ENCODE results near the gene C1orf56.

Gene C1orf56

GRCh38 chr1:151058692-151059091 is 11.1 kb downstream of the C1orf56 start:
- ChIA-PET POLR2A (ENCODE audit: low non-redundant PET) (interaction anchor here (1.1 kb wide), 1 partner anchor 11 kb away, joined by 7 read pairs; the partner anchor contains the start of gene C1orf56), CTCF (interaction anchor here (0.6 to 1.9 kb wide), 9 partner anchors 11 to 363 kb away, joined by 3 to 8 read pairs (median 3); partner anchors contain the start of genes C1orf56 and MINDY1)
- no peak for TF ChIP-seq CTCF (conservative IDR thresholded peaks at IDR 0.05; ENCODE audit: low read depth)
- DNase-seq (ENCODE audit: low spot score) = peak; percentile 88
- H3K27ac ChIP-seq = peak overlapping the region; percentile 88

DNA sequence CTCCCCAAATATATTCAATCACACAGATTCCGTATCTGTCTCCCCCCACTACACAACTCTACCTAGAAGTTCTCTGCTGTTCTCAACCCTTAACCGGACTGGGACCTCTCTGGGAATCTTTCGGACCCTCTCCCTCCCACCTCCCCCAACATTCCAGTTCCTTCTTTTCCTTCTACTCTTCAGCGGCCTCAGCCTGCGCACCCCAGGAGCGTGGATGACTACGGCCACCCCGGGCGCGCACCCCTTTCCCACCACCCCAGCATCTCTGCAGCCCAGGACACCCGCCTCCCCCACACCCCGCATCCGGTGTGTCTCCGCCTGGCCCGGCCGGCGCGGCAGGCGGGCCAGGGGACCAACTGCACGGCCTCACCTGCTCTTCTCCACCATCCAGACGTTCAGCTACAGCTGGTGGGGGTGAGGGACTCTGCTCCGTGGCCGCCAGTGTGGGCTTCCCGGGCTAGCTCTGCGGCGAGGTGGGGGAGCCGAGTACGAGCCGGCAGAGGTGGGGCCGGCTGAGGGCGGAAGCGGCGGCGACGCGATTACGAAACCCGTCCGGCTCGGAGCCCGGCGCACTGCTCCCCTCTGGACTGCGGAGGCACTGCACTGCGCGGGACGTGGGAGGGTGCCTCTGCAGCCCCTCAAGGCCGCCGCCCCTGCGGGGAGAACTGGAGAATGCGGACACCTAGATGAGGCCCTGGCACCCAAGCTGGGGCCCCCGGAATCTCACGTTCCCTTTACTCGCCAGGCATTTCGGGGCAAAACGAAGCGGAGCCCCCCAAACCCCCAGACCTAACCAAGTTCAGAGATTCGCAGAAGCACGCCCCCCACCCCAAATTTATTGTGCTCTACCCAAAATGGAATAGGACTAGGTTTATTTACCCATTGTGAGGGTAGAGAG is 11.8 kb downstream of the C1orf56 start, which contains the start of gene CDC42SE1:
TSS of gene CDC42SE1 (minus strand) at position 514 of the 898 bp plus-strand sequence. CDS start 3,892 bp downstream, outside the sequence.
- H3K27ac ChIP-seq = peak within 1 kb of the TSS; percentile 88
- ChIA-PET POLR2A (ENCODE audit: low non-redundant PET) (interaction anchor here (1.1 kb wide), 1 partner anchor 11 kb away, joined by 7 read pairs; the partner anchor contains the start of gene C1orf56), CTCF (interaction anchor here (0.6 to 1.9 kb wide), 9 partner anchors 11 to 363 kb away, joined by 3 to 8 read pairs (median 4); partner anchors contain the start of genes C1orf56 and GABPB2)
- DNase-seq (ENCODE audit: low spot score) = peak; percentile 85
- peak; percentile 88 for TF ChIP-seq CTCF (conservative IDR thresholded peaks at IDR 0.05; ENCODE audit: low read depth)

DNA sequence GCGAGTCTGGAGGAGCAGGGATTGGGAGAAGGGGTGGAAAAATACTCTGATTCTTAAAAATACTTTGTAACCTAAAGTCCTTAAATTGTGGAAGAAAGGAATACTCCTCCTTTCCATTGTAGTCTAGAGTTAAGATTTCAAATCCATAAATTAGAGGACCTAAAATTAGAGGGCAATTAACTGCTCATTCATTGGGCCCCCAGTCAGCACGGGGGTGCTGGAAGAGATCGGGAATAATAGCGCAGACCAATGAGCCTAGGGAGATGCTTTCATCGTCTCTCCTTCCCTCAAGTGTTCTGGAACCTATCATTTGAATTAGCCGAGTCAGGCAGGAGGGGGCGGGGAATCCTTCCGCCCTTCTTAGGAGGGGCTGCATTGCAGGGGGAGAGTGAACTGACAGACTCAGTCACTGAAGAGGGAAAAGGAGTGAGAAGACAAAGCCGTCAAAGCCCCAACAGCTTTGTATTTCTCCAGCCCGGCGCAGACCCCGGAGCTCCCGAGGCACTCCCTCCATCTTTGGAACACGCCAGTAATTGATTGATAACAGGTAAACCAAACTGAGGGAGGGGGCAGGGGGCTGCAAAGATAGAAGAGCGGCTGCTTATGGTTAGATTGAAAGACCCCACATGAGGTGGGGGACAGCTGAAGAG is 12.6 kb downstream of the C1orf56 start, which contains the start of gene MLLT11:
TSS of gene MLLT11 (plus strand) at position 391 of the 650 bp plus-strand sequence. CDS start 6,828 bp downstream, outside the sequence.
- peak within 1 kb of the TSS; percentile 88 for H3K27ac ChIP-seq
- DNase-seq (ENCODE audit: low spot score) = peak; percentile 62
- ChIA-PET CTCF (interaction anchor here (0.8 to 1.9 kb wide), 4 partner anchors 11 to 54 kb away, joined by 4 to 8 read pairs (median 6); partner anchors contain the start of genes C1orf56 and GABPB2), POLR2A (ENCODE audit: low non-redundant PET) (no interaction called here)
- no peak for TF ChIP-seq CTCF (conservative IDR thresholded peaks at IDR 0.05; ENCODE audit: low read depth)

GRCh38 chr1:151060657-151061421 is 13.3 kb downstream of the C1orf56 start:
- H3K27ac ChIP-seq = peak overlapping the region; percentile 88
- POLR2A ChIA-PET (ENCODE audit: low non-redundant PET) = no interaction called here
- no peak for DNase-seq (ENCODE audit: low spot score)
- CTCF ChIA-PET = interaction anchor here (0.6 to 1.9 kb wide), 2 partner anchors 13 to 323 kb away, joined by 4 to 8 read pairs; partner anchors contain the start of gene C1orf56
- TF ChIP-seq CTCF (conservative IDR thresholded peaks at IDR 0.05; ENCODE audit: low read depth) = no peak

DNA sequence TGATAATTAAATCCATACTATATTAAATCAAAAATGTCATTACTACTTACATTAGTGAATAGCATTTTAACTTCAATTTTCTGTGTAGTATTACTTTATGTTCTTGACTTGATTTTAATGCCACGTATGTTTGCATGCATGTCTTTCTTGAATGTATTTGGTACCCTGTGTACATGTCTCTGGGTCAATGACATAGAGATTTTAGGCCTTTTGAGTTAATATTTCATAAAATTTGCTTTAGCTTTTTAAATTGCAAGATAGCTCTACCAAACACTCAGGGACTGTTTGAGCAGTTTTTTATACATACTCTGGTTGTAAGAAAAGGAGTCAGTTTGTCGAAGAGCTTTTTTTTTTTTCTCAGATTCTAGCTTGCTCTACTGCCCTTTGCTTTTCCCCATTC is 14.2 kb downstream of the C1orf56 start:
- TF ChIP-seq CTCF (conservative IDR thresholded peaks at IDR 0.05; ENCODE audit: low read depth) = no peak
- H3K27ac ChIP-seq = no peak overlapping the region
- no peak for DNase-seq (ENCODE audit: low spot score)
- ChIA-PET CTCF (interaction anchor here (0.5 to 0.6 kb wide), 2 partner anchors 98 to 609 kb away, joined by 3 to 7 read pairs; no protein-coding TSS in a partner anchor), POLR2A (ENCODE audit: low non-redundant PET) (interaction anchor here (0.6 kb wide), 1 partner anchor 16 kb away, joined by 4 read pairs; no protein-coding TSS in a partner anchor)

Data from RWPE1 (cell line).